DMS 273 treated with DMSO at 0.1 percent for 48 hours (cell line): ENCODE results near the gene PDCD2.
"Not testable (repeated sequence)": the region's sequence is repeated elsewhere in the genome, so short reads cannot be mapped to it uniquely, and the experiment has no call there.

Source experiments
- DNase-seq: peaks from one replicate; lab custom pipeline; 2025; lab: John Stamatoyannopoulos, UW

Gene PDCD2

GRCh38 chr6:170552765-170553533 lies 31.5 kb downstream of the PDCD2 start, which contains the start of gene PSMB1:
TSS of gene PSMB1 (minus strand) at chr6:170553307. CDS start at chr6:170553242, 65 bp downstream.
- DNase-seq, result peak; percentile 81

- no peak for DNase-seq
Observed at GRCh38 chr6:170545405-170545804, 39.0 kb downstream of the PDCD2 start.

GRCh38 chr6:170542031-170542719 lies 42.3 kb downstream of the PDCD2 start:
- no peak for DNase-seq

- no peak for DNase-seq
Observed at GRCh38 chr6:170537329-170537728, 47.1 kb downstream of the PDCD2 start.

GRCh38 chr6:170536671-170537070 lies 47.8 kb downstream of the PDCD2 start:
- DNase-seq, result no peak

GRCh38 chr6:170535004-170535403 lies 49.4 kb downstream of the PDCD2 start:
- no peak for DNase-seq

GRCh38 chr6:170533792-170534191 lies 50.6 kb downstream of the PDCD2 start:
- DNase-seq, result no peak

GRCh38 chr6:170532867-170533488 lies 51.5 kb downstream of the PDCD2 start:
- DNase-seq, result peak; percentile 36

- DNase-seq, result peak; percentile 21
Observed at GRCh38 chr6:170529839-170530469, 54.5 kb downstream of the PDCD2 start.

GRCh38 chr6:170527995-170528394 lies 56.4 kb downstream of the PDCD2 start:
- not testable (repeated sequence) for DNase-seq

GRCh38 chr6:170525795-170526194 lies 58.6 kb downstream of the PDCD2 start:
- DNase-seq, result no peak
